SH-SY5Y (cell line): ENCODE data around the gene HPCAL1.

Experiments
- GATA2 ChIP-seq: IDR thresholded peaks from 2 replicates; pipeline ENCODE4 v1.6.1; 2011; ENCODE audit warnings: mild to moderate bottlenecking, low read depth, low read length
- GATA3 ChIP-seq: IDR thresholded peaks from 2 replicates; pipeline ENCODE4 v1.6.1; 2011; ENCODE audit warnings: low read depth, mild to moderate bottlenecking, low read length, moderate library complexity

DNA sequence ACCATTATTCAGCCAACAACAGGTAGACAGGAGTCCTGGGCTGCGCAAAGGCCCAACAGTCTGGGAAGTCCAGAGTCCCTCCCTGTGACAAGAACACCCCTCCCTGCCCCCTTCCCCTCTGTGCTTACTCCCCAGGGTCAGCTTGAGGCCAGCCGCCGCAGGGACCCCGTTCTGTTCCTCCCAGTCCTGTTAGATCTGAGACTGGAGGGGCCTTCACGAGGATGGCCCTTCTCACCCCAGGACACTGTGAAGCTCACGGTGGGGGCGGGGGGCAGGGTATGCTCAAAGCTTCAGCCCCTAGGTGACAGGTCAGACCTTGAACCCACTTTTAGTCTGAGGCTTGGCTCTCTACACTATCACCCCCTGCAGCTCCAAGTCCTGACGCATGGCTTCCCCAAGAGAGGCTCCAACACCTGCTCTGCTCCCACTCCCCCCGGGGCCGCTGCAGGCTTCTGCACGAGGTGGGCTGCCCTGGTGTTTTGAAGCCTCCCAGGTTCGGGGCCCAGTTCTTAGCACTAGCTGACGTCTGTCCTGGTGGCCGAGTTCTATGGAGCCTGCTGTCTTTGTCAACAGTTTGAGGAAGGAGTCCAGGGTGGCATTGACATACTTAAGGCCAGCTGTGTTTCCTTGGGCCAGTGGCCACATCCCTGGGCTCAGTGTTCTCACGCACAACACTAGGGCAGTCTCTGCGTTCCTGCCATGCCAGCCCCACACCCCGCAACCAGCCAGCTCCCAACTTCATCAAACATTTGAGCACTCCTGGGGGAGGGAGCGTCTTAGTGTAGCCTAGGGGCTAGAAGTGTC is 37.2 kb upstream of the HPCAL1 start:
- TF ChIP-seq GATA2 (no peak), GATA3 (no peak)
